Measurements from ENCODE around the gene KIFC3.
"Not testable (repeated sequence)": the region's sequence is repeated elsewhere in the genome, so short reads cannot be mapped to it uniquely, and the experiment has no call there.

Gene KIFC3

GRCh38 chr16:57786632-57787518, 15.4 kb downstream of the KIFC3 start:
- no peak for DNase-seq

- no peak for DNase-seq
These were observed 16.4 kb downstream of the KIFC3 start for GRCh38 chr16:57785924-57786323.

- no peak for DNase-seq
These were observed 16.9 kb downstream of the KIFC3 start for GRCh38 chr16:57785385-57785784.

GRCh38 chr16:57784334-57784733, 18.0 kb downstream of the KIFC3 start:
- no peak for DNase-seq

- DNase-seq = no peak
These were observed 18.4 kb downstream of the KIFC3 start for GRCh38 chr16:57783883-57784282.

GRCh38 chr16:57783116-57783515, 19.2 kb downstream of the KIFC3 start:
- DNase-seq = no peak

- not testable (repeated sequence) for DNase-seq
These were observed 19.7 kb downstream of the KIFC3 start for GRCh38 chr16:57782607-57783055.

GRCh38 chr16:57781741-57782606, 20.3 kb downstream of the KIFC3 start:
- no peak for DNase-seq

- DNase-seq = no peak
These were observed 20.9 kb downstream of the KIFC3 start for GRCh38 chr16:57781349-57781740.

GRCh38 chr16:57779836-57780235, 22.5 kb downstream of the KIFC3 start:
- DNase-seq = not testable (repeated sequence)

GRCh38 chr16:57778658-57779057, 23.6 kb downstream of the KIFC3 start:
- DNase-seq = no peak

GRCh38 chr16:57775661-57776469, 26.4 kb downstream of the KIFC3 start:
- DNase-seq = no peak

GRCh38 chr16:57774705-57775285, 27.5 kb downstream of the KIFC3 start:
- no peak for DNase-seq

- DNase-seq = no peak
These were observed 28.5 kb downstream of the KIFC3 start for GRCh38 chr16:57773655-57774295.

GRCh38 chr16:57773019-57773418, 29.3 kb downstream of the KIFC3 start:
- no peak for DNase-seq

GRCh38 chr16:57771141-57771785, 31.0 kb downstream of the KIFC3 start:
- DNase-seq = no peak

- no peak for DNase-seq
These were observed 31.9 kb downstream of the KIFC3 start for GRCh38 chr16:57770361-57770760.

- DNase-seq = no peak
These were observed 32.6 kb downstream of the KIFC3 start for GRCh38 chr16:57769541-57770145.

GRCh38 chr16:57766714-57767348, 35.5 kb downstream of the KIFC3 start:
- DNase-seq = no peak

GRCh38 chr16:57765160-57765728, 37.0 kb downstream of the KIFC3 start:
- DNase-seq = no peak

All from 8988T (cell line).